NCI-H2227 (cell line): ENCODE data around the gene SCLY.

Source experiments
- DNase-seq: peaks from one replicate; lab custom pipeline; 2025; ENCODE audit not compliant: unreplicated experiment; lab: John Stamatoyannopoulos, UW

SCLY gene

GRCh38 chr2:238069021-238069709, 8.4 kb downstream of the SCLY start:
- DNase-seq, result no peak

GRCh38 chr2:238069877-238070276, 9.1 kb downstream of the SCLY start:
- DNase-seq, result no peak

GRCh38 chr2:238075397-238075796, 14.6 kb downstream of the SCLY start:
- no peak for DNase-seq

GRCh38 chr2:238077292-238077691, 16.5 kb downstream of the SCLY start:
- no peak for DNase-seq

GRCh38 chr2:238079874-238080327, 19.1 kb downstream of the SCLY start:
- DNase-seq, result no peak

GRCh38 chr2:238080518-238080917, 19.7 kb downstream of the SCLY start:
- no peak for DNase-seq

GRCh38 chr2:238081150-238081549, 20.3 kb downstream of the SCLY start:
- DNase-seq, result no peak

GRCh38 chr2:238081561-238081960, 20.8 kb downstream of the SCLY start:
- no peak for DNase-seq

GRCh38 chr2:238082151-238082550, 21.4 kb downstream of the SCLY start:
- DNase-seq, result no peak

GRCh38 chr2:238082827-238083226, 22.0 kb downstream of the SCLY start:
- no peak for DNase-seq

GRCh38 chr2:238083919-238084318, 23.1 kb downstream of the SCLY start:
- DNase-seq, result no peak

GRCh38 chr2:238084761-238085160, 24.0 kb downstream of the SCLY start:
- DNase-seq, result no peak

- no peak for DNase-seq
Measured at GRCh38 chr2:238085899-238086298, 25.1 kb downstream of the SCLY start.

GRCh38 chr2:238087211-238087610, 26.4 kb downstream of the SCLY start:
- no peak for DNase-seq

- DNase-seq, result no peak
Measured at GRCh38 chr2:238090887-238091286, 30.1 kb downstream of the SCLY start.

GRCh38 chr2:238091436-238092060, 30.7 kb downstream of the SCLY start:
- DNase-seq, result no peak

GRCh38 chr2:238092486-238093035, 31.8 kb downstream of the SCLY start:
- no peak for DNase-seq

GRCh38 chr2:238093181-238094140, 32.7 kb downstream of the SCLY start:
- DNase-seq, result no peak

- DNase-seq, result no peak
Measured at GRCh38 chr2:238094438-238095022, 33.7 kb downstream of the SCLY start.

- no peak for DNase-seq
Measured at GRCh38 chr2:238095143-238095542, 34.3 kb downstream of the SCLY start.
